Raji (cell line): Measurements from ENCODE around the gene ARHGAP15.

Source experiments
- POLR2A ChIP-seq: IDR thresholded peaks from 2 replicates; pipeline ENCODE4 v1.6.1; 2011; ENCODE audit warnings: low read depth, low read length, control low read depth; ENCODE audit not compliant: insufficient read depth

ARHGAP15 gene

DNA sequence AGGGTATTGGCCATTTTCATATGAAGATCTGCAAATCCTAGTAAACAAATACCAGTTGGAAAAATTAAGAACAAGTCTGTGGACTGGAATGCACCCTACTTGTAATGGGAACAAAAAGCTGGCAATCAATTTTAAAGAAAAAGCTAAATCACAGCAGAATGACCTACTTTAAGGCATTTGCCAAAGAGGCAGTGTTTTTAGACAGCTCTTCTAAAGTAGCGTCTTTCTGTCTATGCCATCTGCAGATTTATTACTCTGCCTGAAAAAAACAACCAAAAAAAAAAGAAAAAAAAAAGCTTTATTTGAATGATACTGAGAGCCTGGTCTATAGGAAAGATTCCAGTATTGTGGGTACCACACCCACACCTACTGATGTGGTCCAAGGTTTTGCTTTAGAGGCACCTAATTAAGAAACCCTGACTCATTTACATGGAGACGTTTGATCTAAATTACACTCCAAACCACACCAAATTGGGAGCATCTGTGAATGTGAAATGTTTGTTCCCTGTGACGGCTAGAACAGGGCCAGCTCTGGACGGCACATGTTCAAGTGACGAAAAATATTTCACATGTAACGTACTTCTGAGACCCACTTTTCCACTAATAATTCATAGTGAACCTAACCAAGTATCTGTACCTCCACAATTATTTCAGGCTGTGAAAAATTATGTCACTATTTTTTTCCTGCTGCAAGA is 597.1 kb downstream of the ARHGAP15 start:
- TF ChIP-seq POLR2A, result no peak

DNA sequence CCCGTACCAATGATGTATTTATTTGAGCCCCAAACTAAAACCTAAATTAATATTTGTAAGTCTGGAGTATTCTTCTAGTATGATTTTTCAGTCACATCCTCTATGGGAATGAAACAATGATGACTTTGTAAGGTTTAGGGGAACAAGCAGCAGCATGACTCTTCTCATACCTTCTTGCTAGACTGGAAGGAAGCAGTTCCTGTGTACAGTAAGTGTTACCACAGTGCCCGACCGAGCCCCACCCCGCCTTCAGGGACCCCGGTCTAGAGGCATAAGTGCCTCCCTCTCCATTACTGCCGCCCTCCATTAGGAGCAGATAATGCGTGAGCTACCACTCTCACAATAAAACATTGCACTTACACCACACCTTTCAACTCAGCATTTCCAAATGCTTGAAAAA is 599.3 kb downstream of the ARHGAP15 start:
- no peak for TF ChIP-seq POLR2A

DNA sequence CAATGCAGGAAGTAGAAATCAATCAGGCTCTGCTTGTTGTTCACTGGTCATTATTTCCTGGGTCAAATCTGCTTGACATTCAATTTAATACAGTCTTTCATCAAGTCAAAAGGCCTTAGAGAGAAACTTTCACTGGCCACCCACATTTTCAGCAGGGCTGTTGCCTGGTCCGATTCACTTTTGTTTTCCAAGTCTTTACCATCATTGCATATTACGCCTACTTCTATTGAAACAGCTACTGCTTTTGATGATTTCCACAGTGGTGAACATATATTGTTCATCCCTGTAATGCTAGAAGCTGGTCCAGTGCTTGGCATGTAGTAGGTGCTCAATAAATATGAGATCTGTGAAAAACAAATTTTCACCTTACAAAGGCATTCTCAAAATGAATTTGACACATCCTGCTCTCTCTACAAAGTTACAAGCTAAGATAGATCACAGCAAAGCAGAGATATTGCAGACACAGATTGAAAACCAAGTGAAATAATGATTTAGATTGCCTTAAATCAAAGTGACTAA is 600.1 kb downstream of the ARHGAP15 start:
- TF ChIP-seq POLR2A, result no peak

DNA sequence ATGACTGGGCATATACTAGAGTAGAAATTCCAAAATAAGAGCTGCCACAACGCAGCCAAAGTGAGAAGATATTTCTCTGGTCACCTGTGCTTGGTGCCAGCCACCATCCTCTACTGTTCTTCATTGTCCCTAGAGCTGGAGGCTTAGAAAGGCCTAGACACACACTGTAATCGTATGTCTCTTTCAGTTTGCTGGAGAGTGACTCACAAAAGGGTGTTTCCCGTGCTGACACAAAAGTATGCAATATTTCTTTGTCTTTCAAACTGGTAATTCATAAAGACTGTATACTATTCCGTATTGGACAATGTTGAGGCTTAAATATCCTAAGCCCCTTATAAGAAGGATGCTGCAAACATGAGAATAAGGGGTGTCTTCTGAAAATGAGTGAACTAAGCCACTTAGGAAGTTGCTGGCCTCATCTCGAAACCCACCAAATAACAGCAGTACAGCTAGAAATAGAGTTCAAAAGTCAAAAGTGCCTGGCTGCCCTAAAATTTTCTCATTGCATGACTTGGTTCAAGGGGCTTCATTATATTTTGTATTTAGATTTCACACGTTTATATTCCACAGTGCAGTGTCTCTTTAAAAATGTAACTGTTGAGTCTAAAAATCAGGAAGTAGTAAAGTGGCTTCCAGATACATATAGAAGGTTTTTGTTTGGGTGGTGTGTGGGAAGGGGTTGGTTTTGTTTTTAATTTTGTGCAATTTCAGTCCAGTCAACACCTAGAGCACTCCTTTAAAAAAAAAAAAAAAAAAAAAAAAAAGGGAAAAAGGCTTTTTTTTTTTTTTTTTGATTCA is 601.1 kb downstream of the ARHGAP15 start:
- TF ChIP-seq POLR2A, result no peak

DNA sequence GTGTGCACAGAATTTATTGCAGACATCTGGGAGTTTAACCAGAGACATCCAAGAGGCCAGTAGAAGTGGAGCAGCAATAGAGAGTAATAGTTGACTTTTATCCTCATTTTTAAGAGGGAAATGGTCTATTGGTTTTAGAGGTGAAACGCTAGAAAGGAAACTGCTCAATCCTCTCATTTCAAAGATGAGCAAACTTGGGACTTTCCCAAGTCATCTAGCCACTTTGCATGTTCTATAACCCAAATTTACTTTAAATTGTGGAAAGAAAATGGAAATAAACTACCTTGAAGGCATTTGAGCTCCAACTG is 601.7 kb downstream of the ARHGAP15 start:
- TF ChIP-seq POLR2A, result no peak

DNA sequence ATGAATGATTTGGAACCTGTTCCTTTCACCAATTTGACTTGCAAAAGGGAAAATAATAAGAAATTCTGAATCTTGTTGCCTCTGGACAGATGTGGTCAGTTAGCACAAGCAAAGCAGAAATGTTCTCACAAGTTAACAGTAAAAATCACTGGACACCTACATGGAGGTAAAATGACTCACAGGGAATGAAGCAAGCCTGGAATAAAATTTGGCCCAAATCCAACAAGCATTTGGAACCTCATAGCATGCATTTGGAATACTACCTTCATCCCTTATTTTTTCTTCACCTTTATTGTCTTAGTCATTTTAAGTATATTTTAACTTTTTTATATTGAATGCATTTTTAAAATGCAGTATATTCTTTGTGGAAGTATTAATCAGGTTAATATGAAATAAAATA is 602.9 kb downstream of the ARHGAP15 start:
- TF ChIP-seq POLR2A, result no peak

DNA sequence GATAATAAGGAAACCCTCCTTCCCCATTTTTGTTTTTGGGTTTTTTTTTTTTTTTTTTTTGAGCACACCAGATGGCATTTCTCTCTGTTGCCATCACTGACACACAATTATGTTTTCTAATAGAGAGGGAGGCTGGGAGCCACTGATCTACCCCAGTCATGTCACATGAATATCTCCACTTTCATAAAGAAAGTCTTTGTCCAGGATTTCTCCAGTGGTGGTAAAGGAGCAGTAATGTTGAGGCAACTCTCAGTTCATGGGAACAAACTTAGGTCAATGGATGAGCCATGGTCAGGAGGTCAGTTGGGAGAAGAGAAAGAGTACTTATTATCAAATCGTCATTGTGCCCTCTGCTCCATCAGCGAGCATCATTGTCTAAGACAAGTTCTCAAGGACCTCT is 603.7 kb downstream of the ARHGAP15 start:
- no peak for TF ChIP-seq POLR2A

DNA sequence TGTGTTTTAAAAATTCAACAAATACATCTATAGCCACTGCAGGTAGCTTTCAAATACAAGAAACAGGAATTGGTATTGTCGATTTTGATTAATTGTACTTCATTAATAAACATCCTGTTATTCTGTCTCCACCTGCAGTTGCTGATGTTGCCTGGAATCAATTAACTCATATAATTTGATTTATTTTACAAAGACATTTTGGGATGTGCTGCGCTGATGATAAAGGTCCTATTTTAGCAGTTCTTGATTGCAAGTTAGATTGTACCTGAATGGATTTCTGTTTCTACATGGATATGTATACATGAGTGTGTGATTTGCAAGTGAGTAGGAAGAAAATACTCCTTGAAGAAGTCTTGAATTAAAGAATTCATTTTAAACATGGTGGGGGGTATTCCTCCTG is 605.3 kb downstream of the ARHGAP15 start:
- no peak for TF ChIP-seq POLR2A

DNA sequence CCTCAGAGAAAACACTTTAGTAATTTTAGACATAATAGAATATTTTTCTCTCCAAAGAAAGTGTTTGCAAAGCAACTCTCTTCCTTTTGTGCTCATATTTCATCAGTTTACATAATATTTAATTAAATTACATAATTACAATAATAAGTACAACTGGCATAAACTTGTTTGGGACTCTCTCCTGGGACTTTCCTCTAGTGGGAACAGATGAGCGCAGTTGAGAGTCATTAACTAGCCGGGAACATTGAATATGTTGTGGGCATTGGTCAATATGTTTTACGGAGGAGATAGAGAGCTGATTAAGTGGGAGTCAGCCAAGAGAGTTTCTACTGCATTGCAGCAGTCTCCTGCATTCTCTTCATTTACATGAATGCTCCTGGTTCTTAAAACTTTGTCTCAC is 607.7 kb downstream of the ARHGAP15 start:
- TF ChIP-seq POLR2A, result no peak

DNA sequence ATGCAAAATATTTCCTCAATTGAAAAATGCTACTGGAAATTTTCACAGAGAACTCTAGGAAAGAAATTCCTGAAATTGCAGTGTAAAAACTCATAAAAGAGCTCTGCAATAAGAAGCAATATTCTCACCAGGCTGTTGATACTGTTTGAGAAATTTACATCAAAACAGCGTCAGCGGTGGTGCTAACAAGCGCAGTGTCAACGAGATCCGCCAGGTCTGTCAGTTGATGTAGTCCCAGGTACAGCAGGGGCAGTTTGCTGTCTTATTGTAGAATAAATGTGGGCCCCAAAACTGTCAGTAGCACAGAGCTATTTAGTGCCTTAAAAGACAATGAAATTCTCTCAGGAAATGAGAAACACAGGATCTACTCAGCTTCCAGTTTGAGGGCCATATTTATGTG is 611.2 kb downstream of the ARHGAP15 start:
- TF ChIP-seq POLR2A, result no peak

DNA sequence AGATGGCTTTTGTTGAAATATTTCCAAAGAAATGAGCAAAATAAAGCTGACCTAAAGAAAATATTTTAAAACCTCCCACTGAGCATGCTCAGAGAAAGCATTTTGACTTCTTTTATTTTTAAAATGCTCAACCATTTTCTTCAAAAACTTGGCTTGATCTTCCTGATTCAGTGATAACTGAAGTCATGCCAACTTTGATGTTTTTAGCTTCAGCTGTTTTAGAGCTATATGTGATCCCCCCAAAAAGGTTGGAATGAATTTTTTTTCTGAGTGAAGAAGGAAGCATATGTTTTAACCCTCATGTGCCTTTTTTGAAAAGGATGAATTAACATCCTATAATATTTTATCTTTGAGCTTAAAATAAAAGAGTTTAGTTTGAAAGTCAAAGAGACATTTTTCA is 612.0 kb downstream of the ARHGAP15 start:
- TF ChIP-seq POLR2A, result no peak

DNA sequence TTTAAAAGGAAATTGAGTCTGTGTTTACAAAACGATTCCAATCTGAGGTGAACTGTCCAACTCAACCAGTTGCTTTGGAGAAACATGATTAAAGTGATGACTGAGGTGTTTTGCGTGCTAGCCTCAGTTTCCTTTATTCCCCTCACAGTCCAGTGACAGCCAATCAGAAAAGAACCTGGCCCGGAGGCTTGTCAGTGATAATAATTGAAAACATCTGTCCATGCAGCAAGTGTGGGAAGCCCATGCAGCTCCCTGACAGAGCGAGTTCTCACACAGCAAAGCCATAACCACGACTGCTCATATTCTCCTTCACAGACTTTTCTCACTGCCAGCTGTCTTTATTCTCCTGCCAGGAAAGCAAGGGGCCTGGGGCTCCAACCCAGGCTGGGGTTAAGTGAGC is 613.4 kb downstream of the ARHGAP15 start:
- TF ChIP-seq POLR2A, result no peak

DNA sequence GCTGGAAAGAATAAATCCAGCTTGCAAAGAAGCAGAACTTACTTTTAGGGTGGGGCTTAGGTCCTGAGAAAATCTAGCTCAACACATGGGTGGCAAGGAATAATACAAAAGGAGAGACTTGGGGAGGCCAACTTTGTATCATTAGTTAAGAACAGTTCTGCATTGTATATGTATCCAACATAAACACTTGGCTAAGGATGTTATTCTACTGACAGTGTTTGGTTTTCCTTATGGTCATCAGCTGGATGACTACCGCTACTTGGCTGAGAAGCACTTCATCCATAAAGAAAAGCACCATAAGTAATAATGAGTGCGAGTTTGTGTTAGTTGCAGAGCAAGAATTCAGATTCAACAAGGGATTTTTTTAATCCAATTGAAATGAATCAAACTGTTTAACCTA is 614.9 kb downstream of the ARHGAP15 start:
- no peak for TF ChIP-seq POLR2A

DNA sequence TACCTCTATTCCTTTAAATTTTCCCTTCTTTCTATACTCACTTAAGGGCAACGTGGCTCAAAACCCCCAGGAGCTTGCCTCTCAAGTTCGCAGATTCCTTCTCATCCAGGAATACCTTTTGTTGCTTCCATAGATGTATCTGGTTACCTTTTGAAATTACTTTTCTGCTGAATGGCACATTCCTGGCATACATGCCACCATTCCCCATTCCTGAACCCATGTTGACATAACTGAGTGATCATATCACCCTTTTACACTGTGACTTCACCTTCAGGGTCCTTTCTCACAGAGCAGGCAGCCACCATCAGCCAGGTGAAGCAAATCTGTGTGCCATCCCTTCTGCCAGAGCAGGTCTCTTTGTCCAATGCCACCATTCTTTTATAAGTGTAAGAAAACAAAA is 615.8 kb downstream of the ARHGAP15 start:
- TF ChIP-seq POLR2A, result no peak

DNA sequence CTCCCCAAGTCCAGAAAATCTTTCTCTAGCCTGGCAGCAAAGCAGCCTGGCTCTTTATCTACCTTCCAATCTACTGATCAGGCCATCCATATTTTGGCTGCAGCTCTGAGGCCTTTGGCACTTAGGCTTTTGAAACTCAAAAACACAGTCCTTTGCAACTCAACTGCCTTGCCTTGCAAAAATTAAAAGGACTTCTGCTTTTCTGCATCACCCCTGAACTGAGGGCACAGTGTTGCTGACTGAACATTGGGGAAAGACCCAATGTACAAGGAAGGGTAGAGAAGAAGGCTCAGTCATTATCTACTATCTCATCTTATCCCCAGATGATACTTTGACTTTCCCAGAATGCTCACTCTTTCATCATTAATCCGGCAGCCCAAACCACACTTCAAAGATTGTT is 625.5 kb downstream of the ARHGAP15 start:
- no peak for TF ChIP-seq POLR2A

DNA sequence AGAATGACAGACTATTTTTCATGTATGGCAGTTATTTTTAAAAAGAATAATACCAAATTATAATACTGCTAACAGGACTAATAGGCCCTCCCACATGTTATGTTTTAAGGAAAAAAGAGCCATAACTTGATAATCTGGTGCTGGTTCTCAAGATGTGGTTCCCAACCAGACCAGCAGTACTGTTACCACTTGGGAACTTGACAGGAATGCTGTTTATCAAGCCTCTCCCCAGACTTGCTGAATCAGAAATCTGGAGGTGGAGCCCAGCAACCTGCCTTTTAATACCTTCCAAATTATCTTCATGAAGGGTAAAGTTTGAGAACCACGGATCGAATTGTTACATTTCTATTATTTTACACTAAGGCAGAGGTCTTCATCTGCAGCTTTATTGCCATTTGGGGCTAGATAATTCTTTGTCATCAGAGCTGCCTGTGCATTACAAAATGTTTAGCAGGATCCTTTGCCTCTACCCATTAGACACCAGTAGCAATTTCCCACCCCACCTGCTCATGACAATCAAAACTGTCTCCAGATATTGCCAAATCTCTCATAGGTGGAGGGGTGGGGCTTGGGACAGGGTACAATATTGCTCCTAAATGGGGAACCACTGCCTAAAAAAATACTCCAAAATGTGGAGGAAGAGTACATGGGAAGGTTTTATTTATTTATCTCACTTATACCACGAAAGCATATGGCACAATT is 629.6 kb downstream of the ARHGAP15 start:
- no peak for TF ChIP-seq POLR2A

DNA sequence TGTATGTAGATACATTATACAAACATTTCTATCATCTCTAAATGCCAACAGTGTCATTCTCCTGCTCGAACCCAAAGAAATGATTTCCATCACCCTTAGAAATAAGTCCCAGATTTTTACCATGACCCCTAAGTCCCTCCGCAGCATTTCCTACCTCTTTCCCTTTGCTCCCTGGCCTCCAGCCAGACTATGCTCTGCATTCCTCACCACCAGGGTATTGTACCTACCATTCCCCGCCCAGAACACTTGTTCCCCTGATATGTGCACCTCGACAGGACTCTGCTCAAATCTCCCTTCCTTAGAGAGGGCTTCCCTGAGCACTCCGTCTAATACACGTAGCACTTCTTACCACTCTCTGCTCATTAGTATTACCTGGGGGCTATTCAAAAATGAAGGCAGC is 630.2 kb downstream of the ARHGAP15 start:
- no peak for TF ChIP-seq POLR2A
